NOMO-1 treated with DMSO at 0.1 percent for 48 hours (cell line): ENCODE data around the gene NPFFR2.
"Not testable (repeated sequence)": the region's sequence is repeated elsewhere in the genome, so short reads cannot be mapped to it uniquely, and the experiment has no call there.

ENCODE experiments used
- DNase-seq: peaks from one replicate; lab custom pipeline; 2025; ENCODE audit not compliant: unreplicated experiment; lab: John Stamatoyannopoulos, UW

Gene NPFFR2

DNA sequence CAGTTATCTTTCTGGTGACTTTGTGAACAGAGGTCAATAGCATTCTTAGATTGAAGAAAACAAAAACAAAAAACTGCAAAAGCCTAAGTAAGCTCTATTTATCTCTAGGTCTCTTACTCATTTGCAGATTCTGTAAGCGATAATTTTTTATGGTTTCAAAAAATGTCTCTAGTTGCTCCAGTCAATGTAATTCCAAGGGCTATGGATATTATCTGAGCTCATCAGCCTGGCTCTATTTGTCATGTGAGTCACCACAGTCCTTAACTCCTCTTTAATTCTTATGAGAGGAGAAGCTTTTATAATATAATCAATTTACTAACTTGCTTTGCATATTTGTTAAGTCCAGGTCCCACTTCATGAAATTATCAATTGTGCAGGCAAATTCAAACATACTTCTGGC, 79.1 kb downstream of the NPFFR2 start:
- DNase-seq, result no peak

- no peak for DNase-seq
Measured at GRCh38 chr4:72111863-72112262, 80.1 kb downstream of the NPFFR2 start.

DNA sequence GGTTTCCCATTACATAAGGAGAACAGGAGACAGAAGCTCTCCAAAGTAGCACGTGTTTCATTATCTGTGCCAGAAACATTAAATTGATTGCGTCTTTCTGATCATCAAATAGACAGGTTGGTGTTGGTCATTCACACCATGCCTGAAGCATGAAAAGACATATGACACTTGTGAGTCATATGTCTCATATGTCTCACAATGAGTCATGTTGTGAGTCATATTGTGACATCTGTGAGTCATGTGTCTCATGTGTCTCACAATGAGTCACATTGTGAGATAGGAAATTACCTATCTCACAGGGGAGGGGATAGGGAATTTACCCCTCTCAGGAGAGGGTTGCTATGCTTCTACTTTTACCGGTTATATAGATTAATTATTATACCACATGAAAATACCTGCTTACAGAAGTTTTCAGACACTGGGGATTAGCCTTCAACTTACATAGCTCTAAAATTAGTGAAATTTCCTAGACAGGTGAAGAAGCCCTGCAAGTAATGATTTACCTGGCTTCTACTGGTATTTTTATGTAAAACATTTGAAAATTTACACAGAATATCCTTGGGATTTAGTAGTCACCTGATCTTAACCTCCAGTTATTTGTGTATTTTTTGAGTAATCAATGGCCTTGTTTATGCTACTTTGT, 80.8 kb downstream of the NPFFR2 start:
- no peak for DNase-seq

DNA sequence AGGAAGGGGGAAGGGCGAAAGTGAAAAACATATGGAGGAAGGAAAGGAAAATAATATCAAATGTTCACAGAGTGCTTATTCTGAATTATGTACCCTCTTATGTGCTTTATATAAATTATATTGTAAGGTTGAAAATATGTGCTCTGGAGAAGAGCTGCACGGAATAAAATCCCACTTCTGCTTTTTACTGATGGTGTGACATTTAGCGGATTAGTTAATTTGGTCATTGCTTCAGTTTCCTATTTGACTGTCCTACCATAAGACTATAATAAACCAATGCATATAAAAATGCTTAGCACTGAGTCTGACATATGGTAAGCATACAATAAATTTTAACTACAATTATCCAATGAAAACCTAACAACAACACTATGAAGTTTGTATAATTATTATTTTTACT, 86.2 kb downstream of the NPFFR2 start:
- DNase-seq, result no peak

GRCh38 chr4:72119946-72120345, 88.1 kb downstream of the NPFFR2 start:
- no peak for DNase-seq

GRCh38 chr4:72128741-72129140, 96.9 kb downstream of the NPFFR2 start:
- DNase-seq, result no peak

GRCh38 chr4:72136429-72136828, 104.6 kb downstream of the NPFFR2 start:
- no peak for DNase-seq

- not testable (repeated sequence) for DNase-seq
Measured at GRCh38 chr4:72139997-72140396, 108.2 kb downstream of the NPFFR2 start.

- no peak for DNase-seq
Measured at GRCh38 chr4:72144241-72144640, 112.4 kb downstream of the NPFFR2 start.

- DNase-seq, result no peak
Measured at GRCh38 chr4:72152731-72153130, 120.9 kb downstream of the NPFFR2 start.

- not testable (repeated sequence) for DNase-seq
Measured at GRCh38 chr4:72153634-72154033, 121.8 kb downstream of the NPFFR2 start.

DNA sequence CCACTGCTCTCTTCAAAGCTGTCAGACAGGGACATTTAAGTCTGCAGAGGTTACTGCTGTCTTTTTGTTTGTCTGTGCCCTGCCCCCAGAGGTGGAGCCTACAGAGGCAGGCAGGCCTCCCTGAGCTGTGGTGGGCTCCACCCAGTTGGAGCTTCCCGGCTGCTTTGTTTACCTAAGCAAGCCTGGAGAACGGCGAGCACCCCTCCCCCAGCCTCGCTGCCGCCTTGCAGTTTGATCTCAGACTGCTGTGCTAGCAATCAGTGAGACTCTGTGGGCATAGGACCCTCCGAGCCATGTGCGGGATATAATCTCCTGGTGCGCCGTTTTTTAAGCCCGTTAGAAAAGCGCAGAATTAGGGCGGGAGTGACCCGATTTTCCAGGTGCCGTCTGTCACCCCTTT, 137.5 kb downstream of the NPFFR2 start:
- not testable (repeated sequence) for DNase-seq

DNA sequence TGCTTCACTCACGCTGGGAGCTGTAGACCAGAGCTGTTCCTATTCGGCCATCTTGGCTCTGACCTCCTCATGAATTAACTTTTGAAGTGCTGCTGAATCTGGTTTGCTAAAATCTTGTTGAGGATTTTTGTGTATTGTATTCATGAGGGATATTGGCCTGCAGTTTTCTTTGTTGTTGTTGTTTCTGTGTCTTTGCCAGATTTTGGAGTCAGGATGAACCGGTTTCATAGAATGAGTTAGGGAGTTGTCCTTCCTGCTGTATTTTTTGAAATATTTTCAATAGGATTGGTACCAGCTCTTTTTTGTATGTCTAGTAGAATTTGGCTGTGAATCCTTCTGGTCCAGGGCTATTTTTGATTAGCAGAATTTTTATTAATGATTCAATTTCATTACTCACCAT, 138.1 kb downstream of the NPFFR2 start:
- DNase-seq, result no peak

- DNase-seq, result no peak
Measured at GRCh38 chr4:72171761-72172160, 140.0 kb downstream of the NPFFR2 start.

DNA sequence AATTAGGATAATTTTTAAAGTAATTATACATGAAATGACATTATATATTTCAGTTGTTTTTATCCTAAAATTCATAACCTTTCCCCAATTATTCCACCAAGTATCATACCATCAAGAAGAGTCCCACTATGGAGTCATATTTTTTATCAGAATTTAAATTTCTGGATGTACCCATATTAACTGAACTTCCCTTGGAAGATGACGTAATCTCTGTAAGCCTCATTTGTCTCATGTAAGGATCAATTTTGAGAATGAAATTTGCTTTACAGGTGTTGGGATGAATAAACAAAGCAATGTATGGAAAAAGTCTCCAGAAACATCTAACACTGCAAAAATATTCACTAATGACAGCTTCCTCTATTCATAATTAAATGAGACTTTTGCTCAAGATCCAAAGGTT, 147.5 kb downstream of the NPFFR2 start:
- DNase-seq, result no peak

- DNase-seq, result no peak
Measured at GRCh38 chr4:72186714-72187113, 154.9 kb downstream of the NPFFR2 start.

DNA sequence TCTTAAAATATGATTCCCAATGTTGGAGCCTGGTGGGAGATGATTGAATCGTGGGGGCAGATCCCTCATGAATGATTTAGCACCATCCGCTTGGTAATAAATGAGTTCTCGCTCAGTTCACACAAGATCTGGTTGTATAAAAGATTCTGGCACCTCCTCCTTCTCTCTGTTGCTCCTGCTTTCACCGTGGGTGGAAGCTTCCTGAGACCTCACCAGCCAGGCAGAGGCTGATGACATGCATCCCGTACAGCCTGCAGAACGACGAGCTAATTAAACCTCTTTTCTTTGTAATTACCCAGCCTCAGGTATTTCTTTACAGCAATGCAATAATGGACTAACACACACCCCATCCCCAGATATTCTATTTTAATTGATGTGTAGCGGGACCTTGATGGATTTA, 162.2 kb downstream of the NPFFR2 start:
- no peak for DNase-seq

DNA sequence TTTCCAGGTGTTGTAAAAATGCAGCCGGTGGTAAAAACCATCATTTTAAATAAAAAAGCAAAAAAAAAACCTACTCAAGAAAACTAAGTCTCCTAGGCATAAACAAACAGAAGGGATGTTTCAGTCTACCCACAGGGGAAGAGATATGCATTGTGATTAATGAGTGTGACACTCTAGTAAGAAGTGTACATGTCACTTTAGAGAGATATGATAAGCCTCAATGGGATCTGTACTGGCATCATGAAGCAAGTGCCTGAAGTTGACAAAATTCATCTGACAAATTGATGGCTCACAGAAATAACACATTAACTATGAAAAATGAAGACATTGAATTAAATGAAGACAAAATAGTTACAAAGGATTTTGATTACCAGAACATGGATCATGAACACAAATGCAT, 162.7 kb downstream of the NPFFR2 start:
- DNase-seq, result no peak
